RWPE2 (cell line): ENCODE measurements around the gene SLC35E4.

Source experiments
- ATAC-seq: fragments of 200-7000 bp; cut with Tn5 transposase; 3 replicates; pipeline ENCODE4 v1.9.1; 2021; ENCODE audit warnings: low read depth
- DNase-seq: peaks from one replicate; pipeline ENCODE4 v3.0.0-alpha.2; 2020; ENCODE audit warnings: low spot score
- H3K27ac ChIP-seq: fragments of 450-650 bp; 2 replicates; pipeline ENCODE4 v1.5.1; 2017; ENCODE audit warnings: mild to moderate bottlenecking; ENCODE audit not compliant: poor library complexity, severe bottlenecking
- H3K27me3 ChIP-seq: fragments of 250-450 bp; sonication (Bioruptor Pico); 2 replicates; pipeline ENCODE4 v1.5.1; 2021; ENCODE audit warnings: mild to moderate bottlenecking, moderate library complexity; ENCODE audit not compliant: insufficient read depth, poor library complexity, severe bottlenecking
- H3K36me3 ChIP-seq: fragments of 250-450 bp; sonication (Bioruptor Pico); 2 replicates; pipeline ENCODE4 v1.5.1; 2020; ENCODE audit warnings: low read depth, mild to moderate bottlenecking, moderate library complexity
- H3K4me1 ChIP-seq: fragments of 250-450 bp; sonication (Bioruptor Pico); 2 replicates; pipeline ENCODE4 v1.5.1; 2021; ENCODE audit warnings: mild to moderate bottlenecking, moderate library complexity; ENCODE audit not compliant: insufficient read depth, poor library complexity, severe bottlenecking
- H3K4me3 ChIP-seq: fragments of 250-450 bp; sonication (Bioruptor Pico); 2 replicates; pipeline ENCODE4 v1.5.1; 2021; ENCODE audit warnings: mild to moderate bottlenecking, moderate library complexity; ENCODE audit not compliant: severe bottlenecking
- H3K9me3 ChIP-seq: fragments of 250-450 bp; sonication (Bioruptor Pico); 2 replicates; pipeline ENCODE4 v1.5.1; 2021; ENCODE audit warnings: mild to moderate bottlenecking, moderate library complexity; ENCODE audit not compliant: severe bottlenecking
- CTCF ChIP-seq: fragments of 450-650 bp; IDR thresholded peaks from one replicate; pipeline ENCODE4 v1.5.1; 2017; ENCODE audit warnings: mild to moderate bottlenecking, moderate library complexity; ENCODE audit not compliant: poor library complexity, severe bottlenecking

The SLC35E4 gene

GRCh38 chr22:30681831-30682230 lies 46.2 kb downstream of the SLC35E4 start:
- H3K36me3 ChIP-seq: no peaks in the 10 kb centered on the region
- no peaks in the 10 kb centered on the region for H3K9me3 ChIP-seq
- DNase-seq: no peak
- no peak overlapping the region for H3K4me3 ChIP-seq
- TF ChIP-seq CTCF: no peak
- ATAC-seq: no peak
- H3K27ac ChIP-seq: no peak overlapping the region
- H3K27me3 ChIP-seq: no peaks in the 10 kb centered on the region
- no peaks in the 10 kb centered on the region for H3K4me1 ChIP-seq

- Histone ChIP-seq H3K27me3 (no peaks in the 10 kb centered on the region), H3K36me3 (no peaks in the 10 kb centered on the region), H3K27ac (no peak overlapping the region), H3K9me3 (no peaks in the 10 kb centered on the region), H3K4me3 (no peak overlapping the region), H3K4me1 (no peaks in the 10 kb centered on the region)
- no peak for TF ChIP-seq CTCF
- DNase-seq (no peak), ATAC-seq (no peak)
These were observed 49.6 kb downstream of the SLC35E4 start for GRCh38 chr22:30685178-30685577.

GRCh38 chr22:30687358-30687757 lies 51.8 kb downstream of the SLC35E4 start:
- Histone ChIP-seq H3K36me3 (no peaks in the 10 kb centered on the region), H3K27me3 (no peaks in the 10 kb centered on the region), H3K4me1 (no peaks in the 10 kb centered on the region), H3K9me3 (no peaks in the 10 kb centered on the region), H3K4me3 (no peak overlapping the region), H3K27ac (no peak overlapping the region)
- TF ChIP-seq CTCF: no peak
- no peak for DNase-seq
- no peak for ATAC-seq

- peaks cover 3% of the 10 kb centered on the region for H3K4me1 ChIP-seq
- H3K9me3 ChIP-seq: no peaks in the 10 kb centered on the region
- ATAC-seq (no peak), DNase-seq (no peak)
- H3K27ac ChIP-seq: no peak overlapping the region
- no peak for TF ChIP-seq CTCF
- no peak overlapping the region for H3K4me3 ChIP-seq
- H3K27me3 ChIP-seq: no peaks in the 10 kb centered on the region
- no peaks in the 10 kb centered on the region for H3K36me3 ChIP-seq
These were observed 54.0 kb downstream of the SLC35E4 start for GRCh38 chr22:30689622-30690021.

GRCh38 chr22:30691204-30691603 lies 55.6 kb downstream of the SLC35E4 start:
- no peak for DNase-seq
- no peaks in the 10 kb centered on the region for H3K27me3 ChIP-seq
- no peak overlapping the region for H3K4me3 ChIP-seq
- TF ChIP-seq CTCF: no peak
- H3K36me3 ChIP-seq: no peaks in the 10 kb centered on the region
- H3K9me3 ChIP-seq: no peaks in the 10 kb centered on the region
- H3K27ac ChIP-seq: no peak overlapping the region
- no peak for ATAC-seq
- H3K4me1 ChIP-seq: peaks cover 3% of the 10 kb centered on the region
